Bronchial epithelial cell (primary cell): ENCODE measurements around the gene LMAN2. TPM values are rescaled to one million over a fixed set of nuclear protein-coding genes. Genes with fewer than 3 reads are reported as not detected.

ENCODE experiments used
- DNase-seq: peaks from one replicate; pipeline ENCODE4 v3.0.0-alpha.2; 2010; ENCODE audit warnings: low read depth
- FAIRE-seq: peaks from 2 replicates; lab custom pipeline; 2011; peaks lifted over from hg19 to GRCh38; lab: Jason Lieb, UNC
- H3K27me3 ChIP-seq: 2 replicates; pipeline ENCODE4 v1.5.1; 2011; ENCODE audit warnings: low read length; ENCODE audit not compliant: control insufficient read depth, insufficient read depth
- H3K36me3 ChIP-seq: 2 replicates; pipeline ENCODE4 v1.5.1; 2011; ENCODE audit warnings: low read length; ENCODE audit not compliant: control insufficient read depth, insufficient read depth
- H3K4me3 ChIP-seq: 2 replicates; pipeline ENCODE4 v1.5.1; 2011; ENCODE audit warnings: mild to moderate bottlenecking, low read depth, low read length, control low read depth
- total RNA-seq: library from RNA; depleted of rRNA; stranded (reverse); fragments of >200 nt; gene quantifications from 2 replicates; pipeline ENCODE4 v1.2.1, GENCODE V29; 2014
- TF ChIP-seq, protein P1 (sequence below): IDR thresholded peaks from 2 replicates; pipeline ENCODE4 v1.5.1; 2011; ENCODE audit warnings: mild to moderate bottlenecking, moderate library complexity, low read length, control low read depth, inconsistent platforms; ENCODE audit not compliant: insufficient read depth, severe bottlenecking

The LMAN2 gene
- total RNA-seq, 1 donor from 2014 or later = 362 TPM

DNA sequence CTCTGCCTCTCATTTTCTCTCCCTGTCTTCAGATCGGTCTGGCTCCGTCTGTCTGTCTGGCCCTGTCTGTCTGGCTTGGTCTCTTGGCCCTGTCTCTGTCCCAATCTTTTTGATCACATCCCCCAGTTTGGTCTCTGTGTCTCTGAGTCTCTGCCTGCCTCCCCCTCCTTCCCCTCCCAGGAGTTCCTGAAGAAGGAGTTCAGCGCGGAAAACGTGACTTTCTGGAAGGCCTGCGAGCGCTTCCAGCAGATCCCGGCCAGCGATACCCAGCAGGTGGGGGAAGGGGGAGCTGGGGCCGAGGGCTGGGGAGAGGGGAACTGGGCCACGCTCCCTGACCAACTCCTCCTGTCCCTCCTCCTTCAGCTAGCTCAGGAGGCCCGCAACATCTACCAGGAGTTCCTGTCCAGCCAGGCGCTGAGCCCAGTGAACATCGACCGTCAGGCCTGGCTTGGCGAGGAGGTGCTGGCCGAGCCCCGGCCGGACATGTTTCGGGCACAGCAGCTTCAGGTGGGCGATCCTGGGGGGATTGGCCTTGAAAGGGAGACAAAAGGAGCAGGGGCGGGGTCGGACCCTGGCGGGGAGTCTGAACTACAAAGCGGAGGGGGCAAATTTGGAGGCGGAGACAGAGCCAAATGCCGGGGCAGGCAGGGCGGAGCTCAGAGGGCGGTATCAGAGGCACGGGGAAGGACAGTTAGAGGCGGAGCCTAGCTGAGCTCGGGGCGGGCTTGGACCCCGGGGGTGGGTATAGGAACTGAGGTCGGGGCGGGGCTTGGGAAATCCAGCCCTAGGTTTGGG lies 15.3 kb upstream of the LMAN2 start:
- DNase-seq = peak; percentile 69
- no peak for FAIRE-seq
- Histone ChIP-seq H3K27me3 (no peaks in the 10 kb centered on the region), H3K36me3 (no peaks in the 10 kb centered on the region), H3K4me3 (peak overlapping the region; percentile 35)
- TF ChIP-seq, protein P1, sequence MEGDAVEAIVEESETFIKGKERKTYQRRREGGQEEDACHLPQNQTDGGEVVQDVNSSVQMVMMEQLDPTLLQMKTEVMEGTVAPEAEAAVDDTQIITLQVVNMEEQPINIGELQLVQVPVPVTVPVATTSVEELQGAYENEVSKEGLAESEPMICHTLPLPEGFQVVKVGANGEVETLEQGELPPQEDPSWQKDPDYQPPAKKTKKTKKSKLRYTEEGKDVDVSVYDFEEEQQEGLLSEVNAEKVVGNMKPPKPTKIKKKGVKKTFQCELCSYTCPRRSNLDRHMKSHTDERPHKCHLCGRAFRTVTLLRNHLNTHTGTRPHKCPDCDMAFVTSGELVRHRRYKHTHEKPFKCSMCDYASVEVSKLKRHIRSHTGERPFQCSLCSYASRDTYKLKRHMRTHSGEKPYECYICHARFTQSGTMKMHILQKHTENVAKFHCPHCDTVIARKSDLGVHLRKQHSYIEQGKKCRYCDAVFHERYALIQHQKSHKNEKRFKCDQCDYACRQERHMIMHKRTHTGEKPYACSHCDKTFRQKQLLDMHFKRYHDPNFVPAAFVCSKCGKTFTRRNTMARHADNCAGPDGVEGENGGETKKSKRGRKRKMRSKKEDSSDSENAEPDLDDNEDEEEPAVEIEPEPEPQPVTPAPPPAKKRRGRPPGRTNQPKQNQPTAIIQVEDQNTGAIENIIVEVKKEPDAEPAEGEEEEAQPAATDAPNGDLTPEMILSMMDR = no peak

DNA sequence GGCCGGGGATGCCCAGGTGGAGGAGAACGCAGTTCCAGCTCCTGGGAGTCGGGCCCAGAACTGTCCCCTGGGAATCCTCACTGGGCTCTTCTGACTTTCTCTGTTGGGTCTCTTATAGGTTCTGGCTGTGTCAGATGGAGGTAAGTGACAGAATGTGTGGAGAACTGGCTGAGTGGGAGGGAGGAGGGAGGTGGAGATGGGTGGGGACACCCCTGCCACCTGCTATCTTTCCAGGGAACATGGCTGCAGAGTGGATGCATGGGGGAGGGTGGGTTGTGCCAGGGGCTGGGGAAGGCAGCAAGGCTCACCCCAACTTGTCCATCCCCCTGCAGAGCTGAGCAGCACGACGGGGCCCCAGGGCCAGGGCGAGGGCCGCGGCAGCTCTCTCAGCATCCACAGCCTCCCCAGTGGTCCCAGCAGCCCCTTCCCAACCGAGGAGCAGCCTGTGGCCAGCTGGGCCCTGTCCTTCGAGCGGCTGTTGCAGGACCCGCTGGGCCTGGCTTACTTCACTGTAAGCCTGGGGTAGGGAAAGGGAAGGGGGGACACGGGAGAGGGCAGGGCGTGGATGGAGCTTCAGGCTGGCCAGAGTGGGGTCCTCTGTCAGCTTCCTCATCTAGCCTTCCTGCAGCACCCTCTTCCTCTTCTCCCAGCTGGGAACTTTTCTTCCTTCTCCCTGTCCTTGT lies 14.5 kb upstream of the LMAN2 start:
- no peak for FAIRE-seq
- TF ChIP-seq, protein P1 = no peak

DNA sequence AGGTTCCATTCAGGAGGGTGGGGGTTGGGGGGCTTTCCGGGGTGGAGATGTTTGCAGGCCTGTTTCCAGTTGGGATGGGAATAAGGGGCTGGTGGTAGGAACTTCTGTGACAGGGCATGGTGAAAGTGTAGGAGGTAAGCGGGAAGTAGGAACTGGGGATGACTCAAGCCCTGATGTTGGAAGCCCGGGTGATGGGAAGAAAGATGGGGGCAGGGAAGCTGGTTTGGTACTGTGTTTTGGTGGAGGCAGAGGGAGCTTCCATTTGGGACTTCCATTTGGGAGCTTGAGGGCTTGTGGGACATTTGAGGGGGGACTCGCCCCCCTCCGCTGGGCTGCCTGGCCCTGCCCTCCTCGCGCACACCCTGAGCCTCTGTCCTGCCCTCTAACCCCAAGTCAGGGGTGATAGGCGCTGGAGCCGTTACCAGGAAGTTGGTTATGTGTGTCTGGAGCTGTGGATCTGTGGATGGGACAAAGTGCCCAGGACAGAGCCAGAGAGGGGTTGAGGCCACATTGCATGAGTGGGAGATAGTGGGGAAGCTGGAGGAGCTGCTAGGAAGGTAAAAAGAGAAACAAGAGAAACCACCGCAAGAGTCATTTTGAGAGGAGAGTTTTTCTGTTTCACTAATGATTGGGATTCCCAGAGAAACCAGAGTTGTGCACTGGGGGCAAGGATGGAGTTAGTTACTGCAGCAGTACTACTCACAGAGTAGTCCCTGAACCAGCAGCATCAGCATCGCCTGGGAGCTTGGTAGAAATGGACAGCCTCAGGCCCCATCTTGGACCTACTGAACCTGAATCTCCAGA lies 12.9 kb upstream of the LMAN2 start:
- no peaks in the 10 kb centered on the region for H3K36me3 ChIP-seq
- FAIRE-seq (no peak), DNase-seq (peak; percentile 45)
- TF ChIP-seq, protein P1 = no peak
- no peak overlapping the region for H3K4me3 ChIP-seq
- H3K27me3 ChIP-seq = no peaks in the 10 kb centered on the region

More for the DNA sequence above, 14.5 kb upstream of the LMAN2 start:
- no peak overlapping the region for H3K4me3 ChIP-seq
- H3K27me3 ChIP-seq = no peaks in the 10 kb centered on the region
- DNase-seq = no peak
- no peaks in the 10 kb centered on the region for H3K36me3 ChIP-seq

DNA sequence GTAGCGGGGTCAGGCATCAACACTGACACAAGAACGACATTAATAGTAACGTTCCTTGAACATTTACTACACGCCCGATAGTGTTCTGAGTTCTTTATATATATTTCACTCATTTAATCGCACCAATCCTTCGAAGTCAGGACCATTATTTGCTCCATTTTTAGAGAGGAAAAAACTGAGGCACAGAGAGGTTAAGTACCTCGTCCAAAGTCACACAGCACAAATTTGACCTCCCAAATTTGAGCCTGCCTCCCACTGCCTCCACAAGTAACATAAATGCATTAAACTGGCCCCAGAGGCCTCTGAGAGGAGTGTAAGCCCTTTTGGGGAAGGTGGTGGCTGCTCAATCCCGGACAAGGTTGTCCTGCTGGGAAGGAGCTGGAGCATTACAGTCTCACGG lies 12.1 kb upstream of the LMAN2 start:
- TF ChIP-seq, protein P1 = no peak
- no peak for FAIRE-seq
- H3K36me3 ChIP-seq = no peaks in the 10 kb centered on the region
- peak overlapping the region; percentile 40 for H3K4me3 ChIP-seq
- no peak for DNase-seq
- H3K27me3 ChIP-seq = no peaks in the 10 kb centered on the region

DNA sequence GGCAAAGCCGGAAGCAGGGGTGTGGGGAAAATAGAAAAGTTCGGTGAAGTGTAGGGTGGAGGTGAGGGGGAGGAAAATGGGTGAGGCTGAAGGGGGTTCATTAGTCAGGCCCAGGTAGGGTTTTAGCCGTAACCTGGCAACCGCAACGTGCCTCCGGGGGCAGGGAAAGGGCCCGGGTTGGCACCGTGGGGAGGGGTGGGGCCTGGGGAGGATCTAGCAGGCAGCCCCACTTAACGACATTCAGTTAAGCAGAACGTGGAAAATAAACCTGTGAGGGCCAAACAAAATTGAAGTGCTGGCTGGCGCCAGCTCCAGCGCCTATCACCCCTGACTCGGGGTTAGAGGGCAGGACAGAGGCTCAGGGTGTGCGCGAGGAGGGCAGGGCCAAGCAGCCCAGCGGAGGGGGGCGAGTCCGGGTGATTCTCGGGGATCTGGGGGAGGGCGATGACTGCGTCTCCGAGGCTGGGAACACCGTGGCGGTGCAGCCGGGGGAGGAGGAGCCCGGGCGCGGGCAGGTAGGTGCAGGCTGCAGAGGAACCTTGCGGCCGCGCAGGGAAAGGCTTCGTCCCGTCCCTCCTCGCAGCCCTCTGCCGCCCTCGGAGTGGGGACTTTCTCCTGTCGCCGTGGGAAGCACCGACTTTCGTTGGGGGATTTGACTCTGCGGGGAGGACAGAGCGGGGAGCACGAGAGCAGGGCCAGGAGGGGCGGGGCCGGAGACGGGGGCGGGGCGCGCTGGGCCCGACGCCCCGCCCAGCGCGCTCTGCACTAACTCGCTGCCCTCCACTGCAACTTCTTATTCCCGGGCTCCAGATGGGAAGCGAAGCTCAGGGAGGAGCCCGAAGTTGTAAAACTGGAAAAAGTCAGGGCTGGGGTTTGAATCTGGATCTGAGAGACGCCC lies 11.4 kb upstream of the LMAN2 start:
- no peak for FAIRE-seq
- peak; percentile 63 for DNase-seq
- TF ChIP-seq, protein P1 = no peak

More for the DNA sequence above, 11.4 kb upstream of the LMAN2 start:
- Histone ChIP-seq H3K4me3 (peak overlapping the region; percentile 40), H3K27me3 (no peaks in the 10 kb centered on the region), H3K36me3 (no peaks in the 10 kb centered on the region)
